Thoracic aorta (tissue), 2 donors: ENCODE data around the gene SRCAP. TPM values are rescaled to one million over a fixed set of nuclear protein-coding genes. Genes with fewer than 3 reads are reported as not detected.
A peak's percentile ranks its signal among the peaks of the same experiment; 100 is the strongest.

ENCODE experiments used
- ATAC-seq: fragments of 150-250 bp; one replicate; pipeline ENCODE4 v1.8.0; 2017; ENCODE audit warnings: low read depth; ENCODE audit not compliant: insufficient number of reproducible peaks, low FRiP score
- DNase-seq: peaks from one replicate; pipeline ENCODE4 v3.0.0-alpha.2; 2020; ENCODE audit warnings: low spot score
- H3K27ac ChIP-seq, 2 donors: fragments of 200-600 bp; sonication (generic); 1 replicate in 1 of 2; 2 replicates in 1 of 2; pipeline ENCODE4 v1.5.1; 2016; ENCODE audit warnings: mild to moderate bottlenecking in 2 of 2, moderate library complexity in 2 of 2
- H3K27me3 ChIP-seq: fragments of 200-600 bp; sonication (generic); replicated peaks from 2 replicates; pipeline ENCODE4 v1.6.0; 2016; ENCODE audit warnings: mild to moderate bottlenecking; ENCODE audit not compliant: insufficient read depth
- H3K36me3 ChIP-seq: fragments of 200-600 bp; sonication (generic); one replicate; pipeline ENCODE4 v1.5.1; 2016
- H3K4me1 ChIP-seq, 2 donors: fragments of 200-600 bp; sonication (generic); 1 replicate in 1 of 2; 2 replicates in 1 of 2; pipeline versions ENCODE4 v1.5.1 to v1.6.0; 2016; ENCODE audit warnings: low read depth in 2 of 2, mild to moderate bottlenecking in 1 of 2; ENCODE audit not compliant: control insufficient read depth in 1 of 2
- H3K4me3 ChIP-seq: fragments of 200-600 bp; sonication (generic); 2 replicates; pipeline ENCODE4 v1.5.1; 2016; ENCODE audit warnings: mild to moderate bottlenecking
- H3K9me3 ChIP-seq: fragments of 200-600 bp; sonication (generic); 2 replicates; pipeline ENCODE4 v1.5.1; 2016
- CTCF ChIP-seq: fragments of 200-600 bp; sonication (generic); IDR thresholded peaks from one replicate; pipeline ENCODE4 v1.5.1; 2019; ENCODE audit warnings: antibody characterized with exemption
- total RNA-seq, 2 donors: library from RNA; depleted of rRNA; stranded (reverse); fragments of >200 nt; gene quantifications; one replicate each; pipeline versions ENCODE4 v1.1.0 to v1.2.3, GENCODE V29; 2016

Gene SRCAP
- total RNA-seq, 2 donors from 2014 or later = 39.9 to 86.1 TPM

- ATAC-seq = peak; percentile 96
- Histone ChIP-seq H3K36me3 (peaks cover 33% of the 10 kb centered on the region), H3K27ac (peak within 1 kb of the TSS; percentile 87), H3K4me1 (peaks cover 12 to 26% of the 10 kb centered on the region in 2 donors), H3K9me3 (no peaks in the 10 kb centered on the region), H3K27me3 (no peaks in the 10 kb centered on the region), H3K4me3 (peak within 1 kb of the TSS; percentile 82)
- no peak for TF ChIP-seq CTCF
- DNase-seq = peak; percentile 90
Observed at GRCh38 chr16:30761928-30762902, 63.2 kb downstream of the SRCAP start, which contains the start of the genes CFAP119 and RNF40. Gene CFAP119, minus strand, starts transcription at chr16:30762062. Its CDS starts 314 bp downstream, at chr16:30761748. Gene RNF40, plus strand, starts transcription at chr16:30762322. Its CDS starts 224 bp downstream, at chr16:30762546.

- ATAC-seq (no peak), DNase-seq (no peak)
- Histone ChIP-seq H3K4me3 (peak overlapping the region; percentile 82), H3K36me3 (peaks cover 42% of the 10 kb centered on the region), H3K27me3 (no peaks in the 10 kb centered on the region), H3K27ac (peak overlapping the region; percentile 87), H3K4me1 (peaks cover 12 to 26% of the 10 kb centered on the region in 2 donors), H3K9me3 (no peaks in the 10 kb centered on the region)
- no peak for TF ChIP-seq CTCF
Observed at GRCh38 chr16:30762991-30763725, 64.2 kb downstream of the SRCAP start.

- Histone ChIP-seq H3K36me3 (peaks cover 52% of the 10 kb centered on the region), H3K27ac (no peak overlapping the region), H3K9me3 (no peaks in the 10 kb centered on the region), H3K4me3 (no peak overlapping the region), H3K27me3 (no peaks in the 10 kb centered on the region), H3K4me1 (peaks cover 12 to 26% of the 10 kb centered on the region in 2 donors)
- no peak for DNase-seq
- ATAC-seq = no peak
- TF ChIP-seq CTCF = no peak
Observed at GRCh38 chr16:30764086-30764485, 65.1 kb downstream of the SRCAP start.

GRCh38 chr16:30764816-30765465 is 66.0 kb downstream of the SRCAP start:
- ATAC-seq = no peak
- Histone ChIP-seq H3K4me1 (peaks cover 12 to 26% of the 10 kb centered on the region in 2 donors), H3K27me3 (no peaks in the 10 kb centered on the region), H3K27ac (no peak overlapping the region), H3K9me3 (no peaks in the 10 kb centered on the region), H3K36me3 (peaks cover 58% of the 10 kb centered on the region), H3K4me3 (no peak overlapping the region)
- no peak for DNase-seq
- no peak for TF ChIP-seq CTCF
